ENCODE results near the gene VTA1. TPM values are rescaled to one million over a fixed set of nuclear protein-coding genes. Genes with fewer than 3 reads are reported as not detected.

The VTA1 gene
- total RNA-seq, 1 experiment from 2014 or later, result 72.1 TPM

DNA sequence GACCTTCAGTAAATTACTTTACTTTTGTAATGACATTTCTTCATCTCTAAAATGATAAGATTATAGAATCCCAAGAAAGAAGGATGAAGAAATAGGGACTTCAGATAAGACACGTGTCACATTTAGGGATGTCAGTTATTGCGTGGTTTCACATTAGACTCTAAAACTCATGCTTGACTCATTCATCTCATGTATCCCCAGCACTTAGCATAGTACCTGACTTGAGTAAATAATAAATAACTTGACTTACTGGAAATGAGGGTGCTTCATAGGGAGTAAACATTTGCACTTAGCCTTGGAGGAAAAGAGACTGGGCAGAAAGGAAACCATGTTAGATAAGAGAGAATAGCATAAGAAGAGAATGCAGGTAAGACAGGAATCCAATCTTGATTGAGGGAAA, 37.2 kb downstream of the VTA1 start:
- peaks cover 4% of the 10 kb centered on the region; the same call in 1 of the 2 replicates for H3K4me1 ChIP-seq (ENCODE audit: control insufficient read depth, insufficient read depth, low read length)
- intact Hi-C loops (cut with micrococcal nuclease; ENCODE audit: unreplicated experiment) (no loop called here), in situ Hi-C loops (cut with HindIII; ENCODE audit: low pct_unique_long_range_greater_than_20kb, low sequenced_read_pairs) (no loop called here)
- no peak overlapping the region for H3K4me3 ChIP-seq (ENCODE audit: low read depth in 2 of 2, low read length in 2 of 2)
- no peak for DNase-seq (ENCODE audit: low read depth, low spot score)
- POLR2A ChIA-PET, result no interaction called here
- CTCF ChIA-PET, result no interaction called here
- BruUV-seq (replicated peaks), result no TSS peak
- no peaks in the 10 kb centered on the region for H3K27me3 ChIP-seq (ENCODE audit: control insufficient read depth, insufficient read depth, low read length)
- ATAC-seq, result no peak
- peaks cover 4% of the 10 kb centered on the region; the same call in 1 of the 2 replicates for H3K36me3 ChIP-seq (ENCODE audit: control insufficient read depth, insufficient read depth, low read length)
- H3K9me3 ChIP-seq (ENCODE audit: control insufficient read depth, insufficient read depth, low read depth, low read length), result no peaks in the 10 kb centered on the region
- TF ChIP-seq, protein P1, sequence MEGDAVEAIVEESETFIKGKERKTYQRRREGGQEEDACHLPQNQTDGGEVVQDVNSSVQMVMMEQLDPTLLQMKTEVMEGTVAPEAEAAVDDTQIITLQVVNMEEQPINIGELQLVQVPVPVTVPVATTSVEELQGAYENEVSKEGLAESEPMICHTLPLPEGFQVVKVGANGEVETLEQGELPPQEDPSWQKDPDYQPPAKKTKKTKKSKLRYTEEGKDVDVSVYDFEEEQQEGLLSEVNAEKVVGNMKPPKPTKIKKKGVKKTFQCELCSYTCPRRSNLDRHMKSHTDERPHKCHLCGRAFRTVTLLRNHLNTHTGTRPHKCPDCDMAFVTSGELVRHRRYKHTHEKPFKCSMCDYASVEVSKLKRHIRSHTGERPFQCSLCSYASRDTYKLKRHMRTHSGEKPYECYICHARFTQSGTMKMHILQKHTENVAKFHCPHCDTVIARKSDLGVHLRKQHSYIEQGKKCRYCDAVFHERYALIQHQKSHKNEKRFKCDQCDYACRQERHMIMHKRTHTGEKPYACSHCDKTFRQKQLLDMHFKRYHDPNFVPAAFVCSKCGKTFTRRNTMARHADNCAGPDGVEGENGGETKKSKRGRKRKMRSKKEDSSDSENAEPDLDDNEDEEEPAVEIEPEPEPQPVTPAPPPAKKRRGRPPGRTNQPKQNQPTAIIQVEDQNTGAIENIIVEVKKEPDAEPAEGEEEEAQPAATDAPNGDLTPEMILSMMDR (IDR thresholded peaks at IDR 0.05), result no peak
- TF ChIP-seq POLR2AphosphoS5 (IDR thresholded peaks at IDR 0.05; ENCODE audit: low read depth, low read length) (no peak), SIN3A (IDR thresholded peaks at IDR 0.05; ENCODE audit: borderline replicate concordance, insufficient read depth, low read depth, low read length) (no peak), TCF7L2 (IDR thresholded peaks at IDR 0.05; ENCODE audit: low read depth, low read length) (no peak)
- TF ChIP-seq, protein P2, sequence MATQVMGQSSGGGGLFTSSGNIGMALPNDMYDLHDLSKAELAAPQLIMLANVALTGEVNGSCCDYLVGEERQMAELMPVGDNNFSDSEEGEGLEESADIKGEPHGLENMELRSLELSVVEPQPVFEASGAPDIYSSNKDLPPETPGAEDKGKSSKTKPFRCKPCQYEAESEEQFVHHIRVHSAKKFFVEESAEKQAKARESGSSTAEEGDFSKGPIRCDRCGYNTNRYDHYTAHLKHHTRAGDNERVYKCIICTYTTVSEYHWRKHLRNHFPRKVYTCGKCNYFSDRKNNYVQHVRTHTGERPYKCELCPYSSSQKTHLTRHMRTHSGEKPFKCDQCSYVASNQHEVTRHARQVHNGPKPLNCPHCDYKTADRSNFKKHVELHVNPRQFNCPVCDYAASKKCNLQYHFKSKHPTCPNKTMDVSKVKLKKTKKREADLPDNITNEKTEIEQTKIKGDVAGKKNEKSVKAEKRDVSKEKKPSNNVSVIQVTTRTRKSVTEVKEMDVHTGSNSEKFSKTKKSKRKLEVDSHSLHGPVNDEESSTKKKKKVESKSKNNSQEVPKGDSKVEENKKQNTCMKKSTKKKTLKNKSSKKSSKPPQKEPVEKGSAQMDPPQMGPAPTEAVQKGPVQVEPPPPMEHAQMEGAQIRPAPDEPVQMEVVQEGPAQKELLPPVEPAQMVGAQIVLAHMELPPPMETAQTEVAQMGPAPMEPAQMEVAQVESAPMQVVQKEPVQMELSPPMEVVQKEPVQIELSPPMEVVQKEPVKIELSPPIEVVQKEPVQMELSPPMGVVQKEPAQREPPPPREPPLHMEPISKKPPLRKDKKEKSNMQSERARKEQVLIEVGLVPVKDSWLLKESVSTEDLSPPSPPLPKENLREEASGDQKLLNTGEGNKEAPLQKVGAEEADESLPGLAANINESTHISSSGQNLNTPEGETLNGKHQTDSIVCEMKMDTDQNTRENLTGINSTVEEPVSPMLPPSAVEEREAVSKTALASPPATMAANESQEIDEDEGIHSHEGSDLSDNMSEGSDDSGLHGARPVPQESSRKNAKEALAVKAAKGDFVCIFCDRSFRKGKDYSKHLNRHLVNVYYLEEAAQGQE (IDR thresholded peaks at IDR 0.05; ENCODE audit: insufficient read depth in 1 of 2, low read depth in 2 of 2, low read length in 1 of 2), result no peak
- H3K27ac ChIP-seq (ENCODE audit: low read length), result no peak overlapping the region

DNA sequence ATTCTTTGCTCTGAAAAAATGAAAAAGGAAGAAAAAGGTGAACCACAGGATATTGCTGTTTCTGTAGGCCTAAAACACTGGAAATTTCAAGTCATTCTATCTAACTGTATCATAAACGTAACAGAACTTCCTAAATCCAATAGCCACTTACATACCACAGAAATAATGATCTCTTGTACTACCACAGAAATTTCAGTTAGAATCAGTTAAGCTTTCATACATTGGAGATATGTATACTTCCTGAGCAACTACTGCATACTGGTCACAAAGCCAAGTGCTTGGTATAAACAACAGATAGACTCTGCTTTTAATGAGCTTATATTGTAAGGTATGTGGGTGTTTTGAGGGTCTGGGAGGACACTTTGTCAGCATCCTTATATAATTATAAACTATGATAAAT, 38.6 kb downstream of the VTA1 start:
- in situ Hi-C loops (cut with HindIII; ENCODE audit: low pct_unique_long_range_greater_than_20kb, low sequenced_read_pairs), result no loop called here
- CTCF ChIA-PET, result no interaction called here

More for the DNA sequence above, 38.6 kb downstream of the VTA1 start:
- TF ChIP-seq, protein P2 (IDR thresholded peaks at IDR 0.05; ENCODE audit: insufficient read depth in 1 of 2, low read depth in 2 of 2, low read length in 1 of 2), result no peak
- TF ChIP-seq, protein P1 (IDR thresholded peaks at IDR 0.05), result no peak
- TF ChIP-seq POLR2AphosphoS5 (IDR thresholded peaks at IDR 0.05; ENCODE audit: low read depth, low read length), result no peak
- no peak for DNase-seq (ENCODE audit: low read depth, low spot score)
- BruUV-seq (replicated peaks), result no TSS peak
- Histone ChIP-seq H3K27me3 (ENCODE audit: control insufficient read depth, insufficient read depth, low read length) (no peaks in the 10 kb centered on the region), H3K27ac (ENCODE audit: low read length) (no peak overlapping the region), H3K4me1 (ENCODE audit: control insufficient read depth, insufficient read depth, low read length) (peaks cover 4% of the 10 kb centered on the region; the same call in 1 of the 2 replicates), H3K36me3 (ENCODE audit: control insufficient read depth, insufficient read depth, low read length) (peaks cover 5% of the 10 kb centered on the region; the same call in 1 of the 2 replicates), H3K4me3 (ENCODE audit: low read depth in 2 of 2, low read length in 2 of 2) (no peak overlapping the region), H3K9me3 (ENCODE audit: control insufficient read depth, insufficient read depth, low read depth, low read length) (no peaks in the 10 kb centered on the region)
- POLR2A ChIA-PET, result no interaction called here
- no peak for ATAC-seq
- intact Hi-C loops (cut with micrococcal nuclease; ENCODE audit: unreplicated experiment), result no loop called here
